Activated CD4-positive, CD25-positive, alpha-beta regulatory T cell (primary cell): ENCODE results near the gene ZNF318.
"Not testable (repeated sequence)": the region's sequence is repeated elsewhere in the genome, so short reads cannot be mapped to it uniquely, and the experiment has no call there.

Experiments
- DNase-seq, 4 experiments: peaks; one replicate each; lab custom pipeline; 2025; lab: John Stamatoyannopoulos, UW

ZNF318 gene

GRCh38 chr6:43369174-43370002, at the start of gene ZNF318:
Gene ZNF318 (minus strand): TSS chr6:43369647. CDS start chr6:43369365, 282 bp downstream.
- peak; percentile 77 to 92 (median 88) for DNase-seq

- no peak for DNase-seq
Measured at GRCh38 chr6:43416935-43417334, 47.5 kb upstream of the ZNF318 start.

- DNase-seq: not testable (repeated sequence)
Measured at GRCh38 chr6:43415275-43415674, 45.8 kb upstream of the ZNF318 start.

- no peak for DNase-seq
Measured at GRCh38 chr6:43413002-43413401, 43.6 kb upstream of the ZNF318 start.

- DNase-seq: no peak
Measured at GRCh38 chr6:43412541-43412940, 43.1 kb upstream of the ZNF318 start.

GRCh38 chr6:43410776-43411175, 41.3 kb upstream of the ZNF318 start:
- not testable (repeated sequence) for DNase-seq

GRCh38 chr6:43408259-43408658, 38.8 kb upstream of the ZNF318 start:
- no peak for DNase-seq

- DNase-seq: no peak
Measured at GRCh38 chr6:43407296-43407695, 37.8 kb upstream of the ZNF318 start.

GRCh38 chr6:43405354-43405753, 35.9 kb upstream of the ZNF318 start:
- DNase-seq: no peak

- DNase-seq: no peak
Measured at GRCh38 chr6:43402820-43403219, 33.4 kb upstream of the ZNF318 start.

- DNase-seq: no peak
Measured at GRCh38 chr6:43401730-43402129, 32.3 kb upstream of the ZNF318 start.

GRCh38 chr6:43399932-43400487, 30.6 kb upstream of the ZNF318 start:
- DNase-seq: no peak

GRCh38 chr6:43396408-43397149, 27.1 kb upstream of the ZNF318 start:
- DNase-seq: no peak

GRCh38 chr6:43395776-43396175, 26.3 kb upstream of the ZNF318 start:
- DNase-seq: no peak

- no peak for DNase-seq
Measured at GRCh38 chr6:43394982-43395381, 25.5 kb upstream of the ZNF318 start.

GRCh38 chr6:43393602-43394001, 24.2 kb upstream of the ZNF318 start:
- DNase-seq: no peak

GRCh38 chr6:43393133-43393532, 23.7 kb upstream of the ZNF318 start:
- not testable (repeated sequence) for DNase-seq

GRCh38 chr6:43391440-43392031, 22.1 kb upstream of the ZNF318 start:
- DNase-seq: no peak

- DNase-seq: not testable (repeated sequence)
Measured at GRCh38 chr6:43390753-43391439, 21.4 kb upstream of the ZNF318 start.

- no peak for DNase-seq
Measured at GRCh38 chr6:43389730-43390295, 20.4 kb upstream of the ZNF318 start.

GRCh38 chr6:43386492-43386891, 17.0 kb upstream of the ZNF318 start:
- DNase-seq: no peak
